OCI-LY3 (cell line): ENCODE data around the gene NBEA.

Source experiments
- EZH2phosphoT487 ChIP-seq: fragments of 200-600 bp; shearing (Covaris generic); IDR thresholded peaks from 2 replicates; pipeline ENCODE4 v1.6.1; 2018; ENCODE audit warnings: antibody characterized with exemption, mixed run types, low read depth
- TF ChIP-seq, protein P1 (sequence below): fragments of 200-600, 300-600 bp; sonication (generic); IDR thresholded peaks from 2 replicates; pipeline ENCODE4 v1.5.1; 2014; ENCODE audit warnings: antibody characterized with exemption, low read length, low read depth

DNA sequence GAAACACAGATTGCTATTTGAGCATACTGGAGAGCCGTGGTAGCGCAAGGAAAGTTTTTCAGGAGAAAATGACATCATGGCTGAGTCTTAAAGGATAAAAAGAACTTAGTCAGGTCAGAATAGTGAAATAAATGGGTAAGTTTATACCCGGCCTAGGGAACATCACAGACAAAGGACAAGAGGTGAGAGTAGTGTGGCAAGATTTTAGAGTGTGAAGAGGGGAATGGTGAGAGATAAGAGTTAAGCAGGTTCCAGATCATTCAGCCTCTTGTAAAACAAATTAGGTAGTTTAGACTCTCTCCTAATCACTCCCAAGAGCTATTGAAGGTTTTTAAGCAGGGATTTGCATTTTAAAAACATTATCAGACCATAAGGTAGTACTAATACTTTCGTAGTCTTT is 650.4 kb downstream of the NBEA start:
- TF ChIP-seq, protein P1, sequence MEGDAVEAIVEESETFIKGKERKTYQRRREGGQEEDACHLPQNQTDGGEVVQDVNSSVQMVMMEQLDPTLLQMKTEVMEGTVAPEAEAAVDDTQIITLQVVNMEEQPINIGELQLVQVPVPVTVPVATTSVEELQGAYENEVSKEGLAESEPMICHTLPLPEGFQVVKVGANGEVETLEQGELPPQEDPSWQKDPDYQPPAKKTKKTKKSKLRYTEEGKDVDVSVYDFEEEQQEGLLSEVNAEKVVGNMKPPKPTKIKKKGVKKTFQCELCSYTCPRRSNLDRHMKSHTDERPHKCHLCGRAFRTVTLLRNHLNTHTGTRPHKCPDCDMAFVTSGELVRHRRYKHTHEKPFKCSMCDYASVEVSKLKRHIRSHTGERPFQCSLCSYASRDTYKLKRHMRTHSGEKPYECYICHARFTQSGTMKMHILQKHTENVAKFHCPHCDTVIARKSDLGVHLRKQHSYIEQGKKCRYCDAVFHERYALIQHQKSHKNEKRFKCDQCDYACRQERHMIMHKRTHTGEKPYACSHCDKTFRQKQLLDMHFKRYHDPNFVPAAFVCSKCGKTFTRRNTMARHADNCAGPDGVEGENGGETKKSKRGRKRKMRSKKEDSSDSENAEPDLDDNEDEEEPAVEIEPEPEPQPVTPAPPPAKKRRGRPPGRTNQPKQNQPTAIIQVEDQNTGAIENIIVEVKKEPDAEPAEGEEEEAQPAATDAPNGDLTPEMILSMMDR, result no peak
- no peak for TF ChIP-seq EZH2phosphoT487
